GM21526 (cell line): ENCODE results near the gene KCNMB2.

Experiments
- ATAC-seq: cut with Tn5 transposase; IDR thresholded peaks from one replicate; pipeline ENCODE4 v1.9.1; 2021; ENCODE audit warnings: moderate library complexity; ENCODE audit not compliant: unreplicated experiment, low FRiP score

The KCNMB2 gene

DNA sequence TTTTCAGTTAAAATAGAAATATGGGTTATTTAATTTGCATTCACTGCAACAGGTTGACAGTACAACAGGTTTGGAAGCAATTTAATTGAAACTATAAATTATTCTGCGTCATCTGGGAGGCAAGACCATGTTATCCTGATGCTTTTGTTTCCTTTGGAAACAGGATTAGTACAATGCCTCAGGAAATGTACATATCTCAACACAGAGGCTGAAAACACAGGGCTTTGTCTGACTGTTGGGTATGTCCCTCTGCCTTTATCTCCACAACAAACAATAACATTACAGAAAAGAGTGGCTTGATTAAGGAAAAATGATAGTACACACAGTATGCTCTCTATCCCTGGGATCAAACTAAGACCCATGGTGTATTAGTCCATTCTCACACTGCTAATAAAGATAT lies 95.7 kb downstream of the KCNMB2 start:
- ATAC-seq, result no peak

DNA sequence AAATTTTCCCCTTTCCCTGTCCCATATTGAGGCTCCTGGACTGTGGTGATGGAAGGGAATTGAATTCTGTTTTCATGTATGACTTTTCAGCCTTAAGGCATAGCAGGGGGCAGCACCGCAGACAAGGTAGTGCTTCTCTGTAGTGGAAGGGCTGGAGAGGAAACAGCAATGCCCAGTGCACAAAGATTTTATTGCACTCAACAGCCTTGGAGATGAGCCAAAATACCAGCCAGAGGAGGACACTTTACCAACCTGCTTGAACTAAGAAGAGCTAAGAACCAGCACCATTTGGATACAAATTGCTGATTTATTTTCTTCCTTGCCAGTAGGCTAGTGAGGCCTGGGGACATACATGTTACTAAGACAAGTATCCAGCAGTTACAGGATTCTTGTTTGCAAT lies 98.7 kb downstream of the KCNMB2 start:
- ATAC-seq, result no peak

DNA sequence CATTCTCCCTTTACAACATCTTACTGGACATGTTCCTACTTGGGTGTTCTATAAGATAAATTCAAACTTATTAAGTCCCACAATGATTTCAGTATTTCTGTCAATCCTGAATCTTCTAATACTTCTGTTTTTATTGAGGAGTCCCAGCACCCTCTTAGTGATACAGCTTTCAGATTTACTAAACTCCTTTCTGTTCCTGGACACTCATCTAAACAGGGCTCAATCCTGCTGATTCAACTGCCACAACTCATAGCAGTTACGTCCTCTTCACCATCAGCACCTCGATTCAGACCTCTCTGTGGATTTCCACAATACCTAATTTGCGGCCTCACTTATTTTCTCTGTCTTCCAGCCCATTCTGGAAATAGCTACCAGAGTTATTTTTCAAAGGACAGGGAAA lies 101.6 kb downstream of the KCNMB2 start:
- ATAC-seq, result peak; percentile 83

DNA sequence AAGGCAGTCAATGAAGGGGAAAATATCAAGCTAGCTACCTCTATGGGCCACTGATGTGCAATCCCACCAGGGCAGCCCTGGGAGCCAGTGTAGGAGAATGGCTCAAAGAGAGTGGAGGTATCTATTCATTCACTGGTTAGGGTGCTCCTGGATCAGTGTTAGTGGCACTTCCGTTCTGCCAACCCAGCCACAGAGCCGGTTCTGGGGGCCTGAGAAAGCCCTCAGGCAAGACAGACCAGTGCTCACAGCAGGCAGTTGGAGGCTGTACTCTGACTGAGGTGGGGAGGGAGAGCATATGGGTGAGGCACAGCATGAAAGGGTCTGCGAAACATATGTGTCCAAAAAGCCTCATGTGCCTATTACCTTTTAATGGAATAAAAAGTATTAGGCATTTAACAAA lies 109.3 kb downstream of the KCNMB2 start:
- no peak for ATAC-seq

DNA sequence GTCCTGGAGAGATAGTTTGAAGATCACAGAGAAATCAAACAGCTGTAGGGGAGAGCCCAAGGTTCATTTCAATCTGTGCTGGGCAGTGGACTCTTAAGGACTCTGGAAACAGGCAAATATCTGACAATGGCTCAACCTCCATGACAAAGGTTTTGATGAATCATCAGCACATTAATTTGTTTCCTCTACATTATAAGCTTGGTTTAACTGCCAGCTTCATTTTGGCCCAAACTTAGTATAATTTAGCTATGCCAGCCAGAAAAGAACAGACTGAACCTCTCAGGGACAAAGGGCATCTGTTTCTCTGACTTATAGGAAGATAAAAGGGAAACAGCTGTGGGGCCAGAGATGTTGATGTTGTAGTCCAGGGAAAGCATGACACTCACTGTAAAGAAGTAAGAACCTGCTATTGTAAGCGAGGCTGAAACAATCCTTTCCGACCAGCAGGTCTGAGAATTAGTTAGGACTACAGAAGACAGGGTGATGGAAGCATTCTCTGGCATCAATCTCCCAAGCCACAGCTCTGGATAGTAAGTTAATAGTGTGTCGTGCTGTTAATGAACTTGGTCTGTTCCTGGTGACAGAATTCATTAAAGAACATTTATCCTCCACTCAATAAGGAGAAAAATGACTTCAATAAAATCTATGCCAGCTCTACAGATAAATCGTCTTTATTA lies 110.1 kb downstream of the KCNMB2 start:
- no peak for ATAC-seq

DNA sequence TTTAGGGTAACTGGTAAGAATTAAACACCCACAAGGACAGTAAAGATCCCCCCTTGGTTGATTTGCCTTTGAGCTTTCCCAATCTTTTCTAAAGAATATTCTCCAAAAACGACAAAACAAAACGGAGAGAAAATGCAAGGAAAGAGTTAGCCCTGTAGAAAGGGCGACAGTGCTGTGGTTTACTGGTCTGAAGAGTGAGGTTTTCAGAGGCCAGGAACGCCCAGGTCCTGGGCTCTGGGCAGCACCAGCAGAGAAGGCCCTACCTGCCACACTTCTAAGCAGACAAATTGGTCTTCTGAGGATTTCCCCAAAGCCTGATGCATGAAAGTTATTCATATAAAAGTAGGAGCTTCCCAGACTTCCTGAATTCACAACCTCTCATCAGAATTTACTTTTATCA lies 119.3 kb downstream of the KCNMB2 start:
- no peak for ATAC-seq

DNA sequence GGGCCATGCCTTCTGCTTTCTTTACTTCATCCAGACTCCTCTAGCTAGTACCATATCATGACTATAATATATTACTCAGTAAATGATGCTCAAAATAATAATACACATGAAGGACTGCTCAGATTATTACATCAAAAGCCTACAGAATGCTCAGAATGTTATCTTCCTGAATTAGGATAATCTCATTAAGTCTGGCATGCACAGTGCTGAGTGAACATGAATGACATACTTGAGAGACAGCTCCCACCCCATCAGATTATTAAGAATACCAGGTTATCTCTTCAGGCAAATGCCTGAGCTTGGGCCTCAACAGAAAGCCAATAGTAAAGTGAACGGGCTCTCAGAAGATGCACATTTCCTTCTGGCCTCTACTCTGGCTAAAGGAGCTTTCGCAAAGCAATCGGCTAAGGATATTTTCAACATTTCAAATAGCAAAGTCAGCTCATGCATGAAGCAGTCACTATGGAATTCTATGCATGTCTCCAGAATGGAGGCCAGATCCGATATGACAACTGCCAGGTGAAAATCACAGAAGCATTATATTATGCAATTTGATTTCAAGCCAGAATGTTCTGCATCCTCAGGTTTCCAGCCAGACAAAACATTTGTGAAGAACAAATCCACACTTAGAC lies 122.6 kb downstream of the KCNMB2 start:
- no peak for ATAC-seq

DNA sequence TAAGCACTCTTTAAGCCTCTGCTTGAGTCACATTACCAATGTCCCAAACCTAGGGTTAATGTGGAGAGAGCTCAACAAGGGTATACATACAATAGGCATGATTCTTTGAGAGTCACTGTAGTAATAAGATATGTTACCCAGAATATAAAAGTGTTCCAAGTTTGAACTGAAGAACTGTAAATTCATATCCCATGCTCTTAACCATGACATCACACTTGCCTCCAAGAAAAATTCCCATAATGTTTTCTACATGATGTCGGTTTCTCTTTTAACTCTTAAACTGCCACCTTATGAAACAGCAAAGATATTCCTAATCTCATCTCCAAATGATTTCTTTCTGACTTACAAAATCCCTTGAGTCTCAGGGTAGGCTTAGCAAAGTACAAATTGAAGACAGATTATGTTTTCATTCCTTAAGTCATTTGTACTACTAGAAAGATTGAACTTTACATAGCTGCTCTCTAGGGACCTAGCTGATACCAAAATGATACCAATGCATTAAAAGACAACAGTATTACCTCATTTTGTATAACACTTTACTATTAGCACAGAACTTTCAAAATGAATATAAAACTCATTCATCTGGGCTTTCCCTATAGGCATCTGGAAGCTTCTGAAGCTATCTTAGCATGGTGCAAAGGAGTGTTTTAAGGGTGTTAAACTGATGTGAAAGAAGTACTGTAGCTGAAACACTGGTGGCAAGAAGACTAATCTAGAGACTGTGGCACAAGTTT lies 127.1 kb downstream of the KCNMB2 start:
- ATAC-seq, result peak; percentile 66

DNA sequence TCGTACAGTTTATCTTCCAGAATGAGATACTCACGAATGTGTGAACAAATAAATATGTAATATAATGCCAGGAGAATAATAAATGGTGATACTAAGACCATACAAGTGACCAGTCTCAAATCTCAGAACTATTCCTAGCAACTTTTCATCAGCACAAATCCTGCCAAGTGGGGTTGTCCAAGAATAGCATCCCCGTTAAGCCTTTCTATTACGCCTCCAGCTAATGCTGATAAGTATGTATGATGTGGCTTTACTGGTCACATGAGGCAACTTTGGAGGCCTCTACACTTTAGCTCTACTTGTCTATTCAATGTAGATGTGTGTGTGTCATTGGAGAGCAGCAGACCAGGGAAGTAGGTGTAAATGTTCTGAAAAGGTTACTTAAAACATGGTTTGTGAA lies 129.5 kb downstream of the KCNMB2 start:
- ATAC-seq, result no peak

DNA sequence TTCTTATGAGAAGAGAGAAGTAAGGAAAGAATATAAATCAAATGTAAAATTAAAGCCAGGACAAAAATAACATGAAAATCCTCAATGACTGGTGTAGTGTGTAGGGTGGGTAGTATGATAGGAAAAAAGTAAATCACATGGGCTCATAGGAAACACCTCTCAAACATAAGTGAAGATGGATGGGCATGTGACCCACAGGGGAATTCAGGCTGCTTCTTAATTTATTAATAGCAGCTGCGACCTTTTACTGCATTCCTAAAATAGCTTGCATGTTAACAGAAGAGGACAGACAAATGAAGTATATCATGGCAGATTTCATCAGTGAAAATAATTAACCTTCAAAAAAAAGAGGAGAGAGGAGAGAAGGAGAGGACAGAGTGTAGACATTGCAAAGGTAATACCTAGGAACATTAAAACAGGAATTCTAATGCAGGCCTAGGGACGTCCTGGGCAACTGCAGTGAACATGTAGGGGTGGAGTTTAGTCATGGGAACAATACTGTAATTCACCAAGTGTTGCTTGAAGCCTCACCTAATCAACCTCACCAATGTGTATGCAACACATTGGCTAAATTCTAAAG lies 132.9 kb downstream of the KCNMB2 start:
- ATAC-seq, result no peak

DNA sequence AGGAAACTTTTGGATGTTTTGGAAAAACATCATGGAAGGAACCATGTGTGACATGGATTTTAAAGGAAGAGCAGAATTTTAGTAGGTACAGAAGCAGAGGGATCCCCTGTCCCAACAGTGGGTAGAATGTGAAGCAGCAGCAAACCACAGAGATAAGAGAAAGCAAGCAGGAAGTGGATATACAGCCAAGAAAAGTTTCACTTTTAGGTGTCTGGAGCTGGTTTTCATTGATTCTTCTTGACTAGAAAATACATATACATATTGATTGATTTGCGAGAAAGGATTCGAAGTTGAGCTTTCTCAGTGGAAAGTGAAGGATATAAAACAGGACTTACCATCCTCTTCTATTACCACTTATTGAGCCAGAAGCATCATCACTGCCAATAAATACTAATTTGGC lies 133.5 kb downstream of the KCNMB2 start:
- ATAC-seq, result no peak

DNA sequence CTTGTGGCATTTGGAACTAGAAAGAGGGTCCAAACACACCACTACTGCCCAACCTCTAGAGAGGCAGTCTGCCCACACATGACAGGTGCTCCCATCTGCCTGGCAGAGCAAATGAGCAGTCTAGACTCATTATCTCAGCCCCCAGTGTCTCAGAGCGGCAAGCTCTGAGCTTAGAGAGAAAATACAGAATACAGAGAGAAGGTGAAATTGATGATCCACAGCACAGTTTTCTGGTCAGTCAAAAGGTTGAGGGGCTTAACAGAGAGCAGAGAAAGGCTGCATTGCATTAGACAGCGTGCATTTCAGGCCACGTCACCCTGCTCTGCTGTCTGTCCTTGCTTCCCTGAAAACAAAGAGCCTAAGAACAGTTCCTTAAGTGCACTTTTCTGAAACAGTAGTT lies 135.1 kb downstream of the KCNMB2 start:
- peak; percentile 36 for ATAC-seq

DNA sequence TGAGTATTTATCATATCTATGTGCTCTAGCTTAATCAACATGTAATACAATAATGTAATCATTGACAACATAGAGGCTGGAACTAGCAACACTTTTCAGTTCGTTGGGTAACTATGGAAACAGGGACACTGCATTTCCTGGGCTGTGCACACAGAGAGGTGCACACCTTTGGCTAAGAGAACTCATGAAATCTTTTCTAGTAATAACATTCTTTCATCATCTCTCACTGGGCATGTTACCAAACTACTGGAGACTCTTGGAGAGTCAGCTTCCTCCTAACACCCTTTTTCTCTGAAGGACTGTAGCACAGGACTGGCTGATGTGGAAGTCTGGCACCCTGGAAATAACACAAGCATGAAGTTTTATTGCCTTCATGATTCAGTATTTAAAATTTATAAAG lies 135.6 kb downstream of the KCNMB2 start:
- peak; percentile 63 for ATAC-seq

DNA sequence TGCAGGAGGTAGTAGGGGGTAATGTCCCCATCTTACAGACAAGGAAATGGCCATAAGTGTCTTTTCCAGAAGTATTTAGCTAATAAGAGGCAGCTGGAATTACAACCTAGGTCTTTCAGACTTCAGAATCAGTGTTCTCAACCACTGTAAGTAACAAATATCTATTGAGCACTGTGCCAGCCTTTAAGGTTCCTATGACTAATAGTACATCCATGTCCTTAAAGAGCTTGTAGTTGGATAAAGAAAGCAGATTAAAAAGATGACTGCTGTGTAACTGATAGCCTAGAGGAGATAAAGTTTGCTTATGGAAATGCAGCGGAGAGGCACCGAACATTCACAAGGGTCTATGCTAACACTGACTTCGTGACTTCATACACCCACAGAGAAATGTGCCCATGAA lies 136.0 kb downstream of the KCNMB2 start:
- ATAC-seq, result no peak

DNA sequence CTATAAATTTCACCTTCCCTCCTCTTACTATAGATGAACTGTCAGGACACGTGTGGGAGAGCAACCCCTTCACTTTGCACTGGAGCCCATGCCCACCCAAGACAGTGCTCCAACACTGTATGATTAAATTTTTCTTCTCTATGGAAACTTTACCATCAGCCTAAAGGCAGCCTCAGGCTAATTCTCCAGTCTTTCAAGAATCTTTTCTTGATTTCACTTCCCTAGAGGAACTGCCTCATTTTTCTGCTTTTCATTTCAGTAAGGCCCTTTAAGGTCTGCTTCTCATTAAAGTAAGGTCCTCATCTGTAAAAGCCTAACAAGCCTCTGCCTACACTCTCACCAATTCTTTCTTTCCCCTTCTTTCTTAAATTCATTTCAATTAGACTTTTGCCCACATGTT lies 137.3 kb downstream of the KCNMB2 start:
- no peak for ATAC-seq

DNA sequence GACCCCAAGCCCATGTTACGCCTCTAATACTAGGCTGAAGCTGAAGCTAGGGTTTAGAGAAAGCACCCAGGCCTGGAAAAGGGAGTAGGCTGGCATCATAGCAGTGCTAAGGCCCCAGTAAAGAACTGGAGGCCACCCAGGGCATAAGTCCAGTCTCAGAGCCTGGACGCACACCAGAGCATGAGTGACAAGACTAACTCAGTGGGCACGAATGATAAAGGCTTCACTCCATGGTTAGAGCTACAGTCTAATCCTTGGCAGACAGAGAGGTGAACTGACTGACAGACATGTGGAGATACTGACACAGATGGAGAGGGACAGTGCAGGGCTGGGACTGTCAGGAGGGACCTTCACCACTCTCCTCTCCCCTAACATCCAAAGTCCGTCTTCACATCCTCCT lies 139.8 kb downstream of the KCNMB2 start:
- ATAC-seq, result no peak

DNA sequence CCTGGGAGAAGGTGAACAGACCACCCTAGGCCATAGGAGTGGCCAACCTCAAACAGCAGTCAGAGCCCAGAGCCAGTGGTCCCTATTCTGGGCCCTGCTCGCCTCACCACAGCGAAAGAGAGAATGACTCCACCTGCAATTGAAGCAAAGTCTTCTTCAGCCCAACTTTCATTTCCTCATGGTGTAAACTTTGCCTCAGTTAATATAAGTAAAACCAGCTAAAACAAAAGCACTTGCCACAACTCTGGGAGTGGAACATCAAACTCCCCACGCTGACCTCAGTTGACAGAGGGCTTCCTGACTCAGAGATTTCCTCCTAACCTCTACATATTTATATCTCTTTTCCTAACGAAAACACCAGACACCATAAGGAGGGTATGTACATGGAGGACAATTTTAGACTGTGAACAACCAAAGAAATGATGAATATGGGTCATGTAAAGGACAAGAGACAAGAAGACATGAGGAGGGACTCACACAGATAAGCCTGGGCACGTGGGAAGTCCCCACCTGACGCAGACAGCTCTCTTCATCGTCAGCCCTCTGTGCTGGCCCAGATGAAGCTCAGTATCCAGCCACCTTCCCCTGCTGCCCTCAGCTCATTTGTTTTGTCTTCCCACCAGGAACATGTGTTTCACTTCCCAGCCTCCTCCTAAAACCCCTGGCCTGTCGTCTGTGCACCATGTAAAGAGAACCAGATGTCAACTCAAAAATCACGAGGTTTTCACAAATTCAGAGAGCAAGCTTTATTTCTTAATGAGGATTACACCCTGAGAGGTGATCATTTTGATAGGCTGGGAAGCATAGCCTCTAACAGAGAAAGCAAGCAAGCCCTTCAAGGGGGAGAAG lies 140.9 kb downstream of the KCNMB2 start:
- peak; percentile 82 for ATAC-seq

DNA sequence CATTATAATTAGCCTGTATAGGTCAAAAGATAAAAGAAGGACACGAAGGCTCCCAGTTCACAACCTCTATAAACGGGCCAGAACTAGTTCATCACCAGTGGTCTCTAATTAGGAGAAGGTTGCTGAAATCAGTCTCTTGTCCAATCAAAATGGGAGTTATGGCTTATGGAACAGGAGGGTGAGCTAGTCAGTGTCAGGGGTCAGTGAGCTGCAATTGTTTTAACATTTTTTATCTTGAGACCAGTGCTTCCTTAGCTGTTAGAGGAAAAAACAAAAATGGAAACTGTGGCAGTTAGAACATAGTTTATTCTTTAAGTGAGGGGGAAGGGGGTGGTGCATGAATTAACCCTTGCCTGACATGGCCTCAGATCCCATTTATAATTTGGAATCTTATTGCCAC lies 141.7 kb downstream of the KCNMB2 start:
- no peak for ATAC-seq

DNA sequence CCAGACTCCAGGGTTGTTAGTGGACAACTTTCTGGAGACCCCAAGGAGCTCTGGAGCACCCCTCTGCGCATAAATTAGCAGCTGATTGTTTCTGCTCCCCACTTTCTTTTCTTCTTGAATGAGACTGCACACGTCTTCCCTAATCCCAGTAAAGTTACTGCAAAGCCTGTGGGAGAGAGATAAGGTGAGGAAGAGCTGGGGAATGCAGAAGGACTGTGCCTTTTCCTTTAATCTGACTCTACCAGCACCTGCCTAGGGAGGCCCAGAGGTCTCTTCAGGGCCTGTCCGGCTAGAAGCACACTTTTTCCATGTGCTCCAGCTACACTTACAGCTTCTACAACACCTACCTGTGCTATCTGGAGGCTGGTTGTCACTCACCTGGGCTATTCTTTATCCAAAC lies 143.8 kb downstream of the KCNMB2 start:
- ATAC-seq, result no peak

DNA sequence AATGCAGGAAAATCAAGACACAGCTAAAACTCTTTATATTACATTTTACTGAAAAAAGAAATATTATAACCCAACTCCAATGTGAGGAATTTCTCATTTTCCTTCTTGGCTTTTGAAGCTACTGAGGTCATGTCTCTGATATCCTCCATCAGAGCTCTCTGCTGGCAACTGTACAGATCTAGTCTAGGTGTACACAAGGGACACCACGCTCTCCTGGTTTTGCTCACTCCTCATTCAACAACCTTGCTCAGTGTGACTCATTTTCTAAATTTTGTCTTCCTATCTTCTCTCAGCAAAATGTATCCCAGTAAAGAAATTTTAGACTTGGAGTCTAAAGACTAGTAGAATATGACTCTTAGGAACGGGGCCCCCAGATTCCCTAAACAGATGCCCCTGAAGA lies 144.3 kb downstream of the KCNMB2 start:
- no peak for ATAC-seq
